HG02938 (cell line): ENCODE results near the gene PFKFB3.

Experiments
- ATAC-seq: cut with Tn5 transposase; IDR thresholded peaks from one replicate; pipeline ENCODE4 v1.9.1; 2021; ENCODE audit warnings: mild to moderate bottlenecking, moderate library complexity; ENCODE audit not compliant: unreplicated experiment

Gene PFKFB3

DNA sequence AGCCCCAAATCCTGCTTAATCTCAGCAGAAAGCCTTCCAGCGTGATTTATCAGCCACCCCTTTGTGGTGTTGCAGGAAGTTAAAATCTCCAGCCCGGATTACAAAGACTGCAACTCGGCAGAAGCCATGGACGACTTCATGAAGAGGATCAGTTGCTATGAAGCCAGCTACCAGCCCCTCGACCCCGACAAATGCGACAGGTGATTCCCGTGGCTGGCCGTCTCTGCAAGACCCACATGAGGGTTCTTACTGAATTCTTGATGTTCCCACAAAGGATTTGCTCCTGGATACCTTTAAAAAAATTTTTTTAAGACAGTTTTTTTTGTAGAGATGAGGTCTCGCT is 16.7 kb downstream of the PFKFB3 start:
- no peak for ATAC-seq

DNA sequence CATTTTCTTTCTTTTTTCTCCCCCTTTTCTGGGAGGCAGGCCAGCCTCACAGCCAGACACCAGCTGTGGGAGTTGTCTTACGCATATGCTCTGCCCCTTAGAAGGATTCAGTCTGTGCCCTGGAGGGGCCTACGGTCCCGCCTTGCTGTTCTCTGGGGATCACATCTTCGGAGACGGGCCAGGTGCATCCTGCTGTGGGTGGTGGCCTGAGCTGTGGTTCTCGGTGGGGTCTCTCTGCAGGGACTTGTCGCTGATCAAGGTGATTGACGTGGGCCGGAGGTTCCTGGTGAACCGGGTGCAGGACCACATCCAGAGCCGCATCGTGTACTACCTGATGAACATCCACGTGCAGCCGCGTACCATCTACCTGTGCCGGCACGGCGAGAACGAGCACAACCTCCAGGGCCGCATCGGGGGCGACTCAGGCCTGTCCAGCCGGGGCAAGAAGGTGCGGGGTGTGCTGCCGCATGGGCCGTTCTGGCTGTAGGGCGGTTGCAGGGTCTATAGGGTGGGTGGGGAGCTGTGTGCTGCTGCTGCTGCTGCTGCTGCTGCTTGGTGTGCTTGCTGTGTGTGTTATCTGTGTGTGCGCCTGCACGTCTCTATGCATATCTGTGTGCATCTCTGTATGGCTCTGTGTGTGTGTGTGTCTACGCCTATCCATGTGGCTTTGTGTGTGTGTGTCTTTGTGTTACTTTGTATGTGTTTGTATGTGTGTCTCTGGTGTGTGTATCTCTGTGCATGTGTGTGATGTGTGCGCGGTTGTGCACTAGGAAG is 17.9 kb downstream of the PFKFB3 start:
- ATAC-seq, result no peak

DNA sequence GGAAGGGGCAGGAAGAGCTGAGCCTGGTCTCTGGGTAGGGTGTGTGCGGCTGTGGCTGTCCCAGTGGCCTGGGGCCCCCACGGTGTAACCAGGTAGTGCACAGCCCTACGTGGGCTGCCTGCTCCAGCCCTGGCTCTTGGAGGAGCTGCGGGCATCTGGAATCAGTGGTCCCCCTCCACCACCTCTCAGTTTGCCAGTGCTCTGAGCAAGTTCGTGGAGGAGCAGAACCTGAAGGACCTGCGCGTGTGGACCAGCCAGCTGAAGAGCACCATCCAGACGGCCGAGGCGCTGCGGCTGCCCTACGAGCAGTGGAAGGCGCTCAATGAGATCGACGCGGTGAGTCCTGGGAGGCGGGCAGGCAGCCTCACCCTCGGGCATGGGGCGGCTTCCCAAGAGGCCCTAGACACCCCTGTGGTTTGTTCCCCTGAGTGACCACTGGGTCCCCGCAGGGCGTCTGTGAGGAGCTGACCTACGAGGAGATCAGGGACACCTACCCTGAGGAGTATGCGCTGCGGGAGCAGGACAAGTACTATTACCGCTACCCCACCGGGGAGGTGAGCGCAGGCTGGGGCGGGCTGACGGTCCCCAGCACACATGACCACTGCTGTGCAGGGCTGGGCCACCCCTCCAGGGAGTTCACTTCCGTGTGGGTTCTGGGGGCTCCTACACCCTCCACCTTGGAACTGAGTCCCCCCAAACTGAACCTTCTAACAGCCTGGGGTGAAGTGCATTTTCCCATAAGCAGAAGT is 18.6 kb downstream of the PFKFB3 start:
- no peak for ATAC-seq

DNA sequence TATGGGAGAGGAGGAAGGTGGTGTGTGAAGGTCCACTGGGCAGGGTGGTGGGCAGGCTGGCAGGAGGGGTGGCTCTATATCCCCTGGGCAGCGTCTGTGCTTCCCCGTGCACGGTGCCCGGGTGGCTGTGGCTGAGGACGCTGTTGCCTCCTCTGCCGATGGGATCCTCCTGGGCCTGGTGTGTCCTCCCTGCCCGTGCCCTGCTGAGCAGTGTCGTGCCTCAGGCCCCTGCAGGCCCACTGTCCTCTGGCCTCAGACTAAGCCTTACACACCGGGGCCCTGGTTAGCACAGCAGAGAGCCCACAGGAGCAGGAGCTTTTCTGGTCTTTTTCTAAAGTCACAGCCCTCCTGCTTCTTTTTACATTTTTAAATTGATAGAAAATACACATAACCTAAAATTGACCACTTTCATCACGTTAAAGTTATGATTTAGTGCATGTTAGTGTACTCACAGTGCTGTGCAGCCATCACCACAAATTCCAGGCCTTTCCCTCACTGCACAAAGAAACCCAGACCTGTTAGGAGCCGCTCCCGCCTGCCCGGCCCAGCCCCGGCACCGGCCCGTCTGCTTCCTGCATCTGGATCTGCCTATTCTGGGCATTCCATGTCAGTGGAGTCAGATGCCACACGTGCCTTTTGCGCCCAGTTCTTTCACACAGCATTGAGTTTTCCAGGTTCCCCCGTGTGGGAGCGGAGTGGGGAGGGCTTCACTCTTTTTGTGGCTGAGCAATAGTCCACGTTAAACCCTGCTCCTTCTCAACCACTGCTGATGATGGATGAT is 19.4 kb downstream of the PFKFB3 start:
- ATAC-seq, result no peak

DNA sequence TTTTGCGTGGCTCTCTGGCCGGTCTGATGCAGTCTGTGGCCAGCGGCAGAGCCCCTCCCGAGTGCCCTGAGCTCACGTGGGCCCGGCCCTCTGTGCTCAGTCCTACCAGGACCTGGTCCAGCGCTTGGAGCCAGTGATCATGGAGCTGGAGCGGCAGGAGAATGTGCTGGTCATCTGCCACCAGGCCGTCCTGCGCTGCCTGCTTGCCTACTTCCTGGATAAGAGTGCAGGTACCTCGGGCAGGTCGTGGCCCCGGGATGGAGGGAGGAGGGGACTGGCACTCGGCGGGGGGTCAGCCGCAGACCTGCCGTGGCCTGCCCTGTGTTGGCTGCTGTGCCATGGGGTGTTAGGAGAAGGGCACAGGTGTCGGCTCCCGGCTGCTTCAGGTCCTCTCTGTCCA is 20.0 kb downstream of the PFKFB3 start:
- ATAC-seq, result no peak

DNA sequence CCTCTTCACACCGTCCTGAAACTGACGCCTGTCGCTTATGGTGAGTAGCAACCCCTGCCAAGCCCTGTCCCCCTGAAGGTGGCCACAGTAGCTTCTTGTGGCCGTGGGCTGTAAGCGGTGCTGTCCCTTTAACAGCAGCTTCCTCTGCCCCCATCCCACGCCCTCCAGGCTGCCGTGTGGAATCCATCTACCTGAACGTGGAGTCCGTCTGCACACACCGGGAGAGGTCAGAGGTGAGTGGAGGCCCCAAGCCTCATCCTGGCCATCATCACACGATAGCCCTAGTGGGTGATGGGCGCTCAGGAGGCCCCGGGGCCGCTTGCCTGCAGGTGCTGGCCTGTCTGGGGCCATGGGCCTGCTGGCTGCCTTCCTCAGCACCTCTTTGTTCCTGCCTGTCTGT is 21.2 kb downstream of the PFKFB3 start:
- no peak for ATAC-seq

DNA sequence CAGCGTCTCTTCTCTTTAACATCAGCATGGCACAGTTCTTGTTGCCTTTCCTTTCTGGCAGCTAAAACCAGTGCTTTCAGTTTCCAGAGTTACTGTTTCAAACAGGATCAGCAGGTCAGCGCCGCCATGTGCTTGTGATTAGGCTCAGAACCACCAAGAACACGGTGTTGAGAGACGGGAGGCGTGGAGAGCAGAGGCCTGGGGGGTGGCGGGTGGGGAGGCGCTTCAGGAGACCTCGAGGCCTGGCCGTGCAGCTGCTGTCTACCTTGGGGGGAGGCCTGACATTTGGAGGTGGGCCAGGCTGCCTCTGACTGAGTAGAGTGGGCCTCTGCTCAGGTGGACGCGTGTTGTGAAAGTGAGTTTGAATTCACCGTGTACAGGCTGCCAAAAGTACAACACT is 22.0 kb downstream of the PFKFB3 start:
- no peak for ATAC-seq

DNA sequence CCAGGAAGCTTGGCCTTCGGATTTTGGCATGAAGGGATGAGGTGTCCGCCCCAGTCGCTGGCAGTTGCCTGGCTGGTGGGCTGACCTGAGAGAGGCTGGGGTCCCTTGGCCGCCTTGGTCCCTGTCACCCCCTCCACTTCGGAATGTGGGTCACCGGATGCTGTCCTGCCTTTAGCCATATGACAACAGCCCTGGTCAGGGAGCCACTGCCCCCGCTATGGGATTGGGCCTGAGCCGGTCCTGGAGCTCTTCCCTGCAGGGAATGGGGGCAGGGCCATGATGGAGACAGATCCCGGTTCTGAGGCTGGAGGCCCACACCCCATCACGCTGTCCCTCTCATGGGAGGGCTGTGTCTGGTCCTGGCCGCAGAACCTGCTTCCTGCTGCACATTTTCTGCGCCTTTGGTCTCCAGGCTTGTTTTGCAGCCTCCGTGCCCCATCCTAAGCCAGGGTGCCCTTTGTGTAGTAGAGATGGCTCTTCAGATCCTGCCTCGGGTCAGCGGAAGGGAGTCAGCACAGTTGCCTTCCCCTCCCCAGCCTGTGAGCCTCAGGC is 22.6 kb downstream of the PFKFB3 start:
- no peak for ATAC-seq

DNA sequence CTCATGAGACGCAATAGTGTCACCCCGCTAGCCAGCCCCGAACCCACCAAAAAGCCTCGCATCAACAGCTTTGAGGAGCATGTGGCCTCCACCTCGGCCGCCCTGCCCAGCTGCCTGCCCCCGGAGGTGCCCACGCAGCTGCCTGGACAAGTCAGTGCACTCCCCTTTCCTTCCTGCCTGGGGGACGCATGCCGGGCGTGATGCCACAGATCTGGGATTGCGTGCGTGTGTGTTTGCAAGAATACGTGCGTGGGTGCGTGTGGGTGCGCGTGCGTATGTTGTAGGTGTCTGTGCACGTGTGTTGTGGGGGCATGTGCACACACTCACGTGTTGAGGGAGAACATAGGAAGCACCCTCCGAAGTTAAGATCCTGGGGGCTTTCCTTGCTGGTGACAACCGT is 23.5 kb downstream of the PFKFB3 start:
- no peak for ATAC-seq

DNA sequence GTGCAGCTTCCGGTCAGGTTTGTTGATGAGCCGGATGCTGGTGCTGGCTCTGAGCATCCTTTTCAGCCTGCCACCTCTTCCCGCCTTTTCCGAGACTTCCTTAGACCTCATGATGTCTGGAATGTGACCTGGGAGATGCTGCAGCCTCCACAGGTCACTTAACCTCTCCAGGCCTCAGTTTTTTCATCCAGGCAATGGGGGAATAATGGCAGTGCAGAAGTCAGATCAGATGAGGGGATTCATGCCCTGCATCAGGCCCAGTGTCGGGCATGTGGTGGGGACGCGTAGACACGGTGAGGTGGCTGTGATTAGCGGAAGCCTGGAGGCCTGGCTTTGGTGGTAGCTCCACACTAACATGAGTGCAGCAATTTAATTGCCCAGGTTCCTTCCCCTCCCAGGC is 24.6 kb downstream of the PFKFB3 start:
- ATAC-seq, result no peak

DNA sequence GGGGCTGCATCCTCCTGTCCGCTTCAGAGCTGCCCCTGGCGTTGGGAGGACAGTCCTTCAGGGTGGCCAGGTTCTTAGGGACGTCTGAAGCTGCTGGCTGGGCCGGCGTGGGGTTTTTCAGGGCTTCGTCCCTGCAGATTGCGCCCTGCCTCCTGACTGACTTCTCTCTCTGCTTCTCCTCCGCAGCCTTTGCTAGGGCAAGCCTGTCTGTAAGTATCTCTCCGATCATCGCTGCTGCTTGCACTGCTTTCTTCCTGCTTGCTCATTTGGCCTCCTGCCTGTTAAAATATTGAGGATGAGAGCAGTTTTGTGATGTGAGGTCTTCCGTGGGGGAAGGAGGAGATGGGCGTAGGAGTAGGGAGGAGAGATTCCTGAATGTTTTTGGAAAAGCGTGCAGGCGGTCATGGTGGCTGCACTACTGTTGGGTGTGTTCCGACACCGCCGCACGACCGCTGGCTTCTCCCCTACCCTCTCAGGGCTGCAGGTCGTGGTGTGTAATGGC is 25.3 kb downstream of the PFKFB3 start:
- ATAC-seq, result no peak

DNA sequence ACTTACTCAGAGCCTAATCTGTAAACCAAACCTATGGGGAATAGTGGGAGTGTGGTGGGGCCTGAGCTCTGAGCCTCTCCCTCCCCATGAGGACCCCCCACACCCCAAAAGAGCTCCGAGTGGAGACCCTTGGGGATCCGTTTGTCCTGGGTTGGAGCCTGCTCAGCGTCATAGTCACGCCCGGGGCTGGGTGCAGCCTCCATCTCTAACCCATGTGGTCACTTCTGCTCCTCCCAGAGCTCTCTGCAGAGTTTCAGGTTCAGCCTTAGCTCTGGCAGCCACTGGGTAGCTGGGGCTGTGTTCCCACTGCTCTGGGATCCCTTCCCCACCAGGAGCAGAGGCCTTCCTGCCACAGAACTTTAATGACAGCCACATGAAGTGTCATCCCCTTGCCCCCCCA is 25.9 kb downstream of the PFKFB3 start:
- ATAC-seq, result no peak

DNA sequence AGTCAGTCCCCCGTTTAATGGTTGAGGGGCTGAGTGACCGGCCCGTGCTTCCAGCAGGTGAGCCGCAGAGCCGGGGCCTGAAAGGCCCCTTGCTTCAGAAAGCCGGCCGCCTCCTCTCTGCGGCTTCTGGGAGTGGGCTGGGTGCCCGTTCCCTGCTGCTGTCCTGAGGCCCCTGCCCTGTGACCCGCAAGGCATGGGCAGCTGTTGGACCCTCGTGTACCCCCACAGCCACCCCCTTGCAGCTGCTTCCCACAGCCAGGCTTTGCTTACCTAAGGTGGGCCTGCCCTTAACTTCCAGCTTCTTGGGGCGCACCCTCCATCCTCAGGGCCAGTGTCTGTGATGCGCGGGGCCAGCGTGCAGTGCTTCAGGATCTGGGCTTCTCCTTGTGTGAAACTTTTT is 26.6 kb downstream of the PFKFB3 start:
- ATAC-seq, result no peak

DNA sequence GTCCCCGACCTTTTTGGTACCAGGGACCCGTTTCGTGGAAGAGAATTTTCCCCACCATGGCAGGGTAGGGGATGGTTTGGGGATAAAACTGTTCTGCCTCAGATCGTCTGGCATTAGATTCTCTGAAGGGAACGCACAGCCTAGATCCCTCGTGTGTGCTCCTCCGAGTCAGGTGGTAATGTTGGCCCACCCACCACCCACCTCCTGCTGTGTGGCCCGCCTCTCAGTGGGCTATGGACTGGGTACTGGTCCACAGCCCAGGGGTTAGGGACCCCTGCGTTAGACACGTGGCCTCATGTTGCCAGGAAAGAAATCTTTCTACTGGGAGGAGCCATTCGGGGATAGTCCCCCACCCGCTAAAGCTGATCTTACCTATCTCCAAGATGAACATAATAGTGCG is 27.0 kb downstream of the PFKFB3 start:
- no peak for ATAC-seq

DNA sequence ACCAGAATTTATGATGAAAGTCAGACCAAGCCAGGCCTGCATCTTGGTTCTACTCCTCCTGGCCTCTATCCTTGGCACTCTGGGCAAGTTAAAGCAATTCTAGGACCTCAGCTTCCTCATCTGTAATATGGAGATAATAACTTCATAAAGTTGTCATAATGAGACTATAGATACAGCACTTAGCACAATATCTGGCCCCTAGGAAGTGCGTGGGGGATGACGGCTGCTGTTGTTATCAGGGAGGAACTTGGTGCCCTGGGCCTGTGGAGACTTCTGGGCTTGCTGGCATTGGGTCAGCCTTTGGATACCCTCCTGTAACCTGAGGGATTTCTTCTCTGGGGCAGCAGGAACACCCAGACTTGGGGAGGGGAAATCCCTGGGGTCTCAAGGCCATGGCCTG is 27.6 kb downstream of the PFKFB3 start:
- ATAC-seq, result no peak

DNA sequence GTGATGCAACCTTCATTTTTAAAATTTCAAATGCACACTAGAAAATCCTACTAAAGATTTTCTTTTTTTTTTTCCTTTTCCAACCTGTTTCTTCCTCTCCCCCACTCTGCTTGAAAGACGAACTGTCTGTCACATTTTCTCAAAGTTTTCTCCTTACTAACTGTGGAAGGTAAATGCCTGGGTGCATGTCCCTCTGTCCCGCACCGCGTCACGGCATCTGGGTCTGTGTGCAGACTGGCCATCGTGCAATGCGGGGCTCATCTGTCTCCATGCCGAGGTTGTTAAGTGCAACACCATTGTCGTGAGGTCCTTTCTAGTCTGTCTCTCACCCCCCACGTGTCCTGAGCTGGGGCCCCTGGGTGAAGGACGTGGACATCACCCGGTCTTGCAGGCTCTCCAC is 28.4 kb downstream of the PFKFB3 start:
- no peak for ATAC-seq

DNA sequence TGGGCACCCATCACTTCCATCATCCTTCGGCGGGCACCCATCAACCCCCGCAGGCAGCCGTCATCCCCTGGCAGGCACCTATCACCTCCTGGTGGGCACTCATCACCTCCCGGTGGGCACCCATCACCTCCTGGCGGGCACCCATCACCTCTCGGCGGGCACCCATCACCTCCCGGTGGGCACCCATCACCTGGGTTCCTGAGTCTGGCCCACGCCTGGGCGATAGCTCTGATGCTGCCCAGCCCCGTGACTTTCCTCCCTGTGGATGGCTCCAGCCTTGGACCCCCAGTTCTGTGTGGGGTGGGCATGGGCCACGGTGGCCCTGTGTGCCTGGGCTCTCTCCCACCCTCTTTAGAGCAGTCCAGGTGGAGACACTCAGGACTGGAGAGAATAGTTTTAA is 29.0 kb downstream of the PFKFB3 start:
- no peak for ATAC-seq

DNA sequence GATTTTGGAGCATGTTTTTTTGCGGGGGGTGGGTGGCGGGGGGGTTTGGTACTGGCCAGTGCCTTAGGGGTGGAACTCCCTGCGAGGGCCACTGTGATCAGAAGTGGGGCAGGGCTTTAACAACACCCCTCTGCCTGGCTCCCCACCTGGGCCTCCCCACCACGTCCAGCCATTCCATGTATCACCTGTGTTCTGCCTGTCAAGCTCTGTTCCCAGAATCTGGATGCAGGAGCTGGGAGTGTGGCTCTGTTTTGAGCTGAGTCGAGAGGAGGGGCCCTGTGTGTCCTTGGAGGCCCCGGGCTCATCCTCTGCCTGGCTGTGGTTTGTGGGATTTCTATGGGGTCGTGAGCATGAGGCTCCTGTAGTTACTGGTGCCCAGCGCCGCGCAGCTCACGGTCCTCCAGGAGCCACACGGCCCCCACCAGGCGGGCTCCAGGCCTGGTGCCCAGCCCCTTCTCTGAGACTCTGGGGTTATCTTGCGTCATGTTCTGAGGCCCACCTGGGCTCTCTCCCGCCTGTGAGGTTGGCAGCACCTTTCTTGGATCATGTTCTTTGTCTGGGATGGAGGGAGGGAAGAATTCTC is 29.6 kb downstream of the PFKFB3 start:
- ATAC-seq, result no peak

DNA sequence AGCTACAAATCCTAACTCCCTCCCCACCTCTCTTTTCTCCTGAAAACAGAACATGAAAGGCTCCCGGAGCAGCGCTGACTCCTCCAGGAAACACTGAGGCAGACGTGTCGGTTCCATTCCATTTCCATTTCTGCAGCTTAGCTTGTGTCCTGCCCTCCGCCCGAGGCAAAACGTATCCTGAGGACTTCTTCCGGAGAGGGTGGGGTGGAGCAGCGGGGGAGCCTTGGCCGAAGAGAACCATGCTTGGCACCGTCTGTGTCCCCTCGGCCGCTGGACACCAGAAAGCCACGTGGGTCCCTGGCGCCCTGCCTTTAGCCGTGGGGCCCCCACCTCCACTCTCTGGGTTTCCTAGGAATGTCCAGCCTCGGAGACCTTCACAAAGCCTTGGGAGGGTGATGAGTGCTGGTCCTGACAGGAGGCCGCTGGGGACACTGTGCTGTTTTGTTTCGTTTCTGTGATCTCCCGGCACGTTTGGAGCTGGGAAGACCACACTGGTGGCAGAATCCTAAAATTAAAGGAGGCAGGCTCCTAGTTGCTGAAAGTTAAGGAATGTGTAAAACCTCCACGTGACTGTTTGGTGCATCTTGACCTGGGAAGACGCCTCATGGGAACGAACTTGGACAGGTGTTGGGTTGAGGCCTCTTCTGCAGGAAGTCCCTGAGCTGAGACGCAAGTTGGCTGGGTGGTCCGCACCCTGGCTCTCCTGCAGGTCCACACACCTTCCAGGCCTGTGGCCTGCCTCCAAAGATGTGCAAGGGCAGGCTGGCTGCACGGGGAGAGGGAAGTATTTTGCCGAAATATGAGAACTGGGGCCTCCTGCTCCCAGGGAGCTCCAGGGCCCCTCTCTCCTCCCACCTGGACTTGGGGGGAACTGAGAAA is 30.4 kb downstream of the PFKFB3 start:
- no peak for ATAC-seq

DNA sequence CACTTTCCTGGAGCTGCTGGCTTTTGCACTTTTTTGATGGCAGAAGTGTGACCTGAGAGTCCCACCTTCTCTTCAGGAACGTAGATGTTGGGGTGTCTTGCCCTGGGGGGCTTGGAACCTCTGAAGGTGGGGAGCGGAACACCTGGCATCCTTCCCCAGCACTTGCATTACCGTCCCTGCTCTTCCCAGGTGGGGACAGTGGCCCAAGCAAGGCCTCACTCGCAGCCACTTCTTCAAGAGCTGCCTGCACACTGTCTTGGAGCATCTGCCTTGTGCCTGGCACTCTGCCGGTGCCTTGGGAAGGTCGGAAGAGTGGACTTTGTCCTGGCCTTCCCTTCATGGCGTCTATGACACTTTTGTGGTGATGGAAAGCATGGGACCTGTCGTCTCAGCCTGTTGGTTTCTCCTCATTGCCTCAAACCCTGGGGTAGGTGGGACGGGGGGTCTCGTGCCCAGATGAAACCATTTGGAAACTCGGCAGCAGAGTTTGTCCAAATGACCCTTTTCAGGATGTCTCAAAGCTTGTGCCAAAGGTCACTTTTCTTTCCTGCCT is 31.1 kb downstream of the PFKFB3 start:
- no peak for ATAC-seq
